ENCODE data around the gene ADAMTS2.

The ADAMTS2 gene

GRCh38 chr5:179309383-179309670 is 35.9 kb downstream of the ADAMTS2 start:
- DNase-seq = no peak

GRCh38 chr5:179308563-179309382 is 36.5 kb downstream of the ADAMTS2 start:
- no peak for DNase-seq

- DNase-seq = no peak
Measured at GRCh38 chr5:179307931-179308471, 37.3 kb downstream of the ADAMTS2 start.

- DNase-seq = no peak
Measured at GRCh38 chr5:179307013-179307800, 38.1 kb downstream of the ADAMTS2 start.

- DNase-seq = no peak
Measured at GRCh38 chr5:179306191-179307012, 38.9 kb downstream of the ADAMTS2 start.

DNA sequence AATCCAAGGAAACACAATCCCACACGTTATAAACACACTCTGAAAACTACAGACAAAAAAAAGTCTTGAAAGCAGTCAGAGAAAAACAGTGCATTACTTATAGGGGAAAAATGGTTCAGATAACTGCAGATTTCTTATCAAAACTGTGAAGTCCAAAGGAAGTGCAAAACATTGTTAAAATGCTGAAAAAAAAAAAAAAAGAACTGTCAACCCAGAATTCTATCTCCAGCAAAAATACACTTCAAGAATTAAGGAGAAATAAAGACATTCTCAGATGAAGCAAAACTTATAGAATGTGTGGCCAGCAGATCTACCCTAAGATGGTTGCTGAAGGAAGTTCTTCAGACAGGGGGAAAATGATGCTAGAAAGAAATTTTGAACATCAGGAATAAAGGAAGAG is 40.4 kb downstream of the ADAMTS2 start:
- DNase-seq = no peak

DNA sequence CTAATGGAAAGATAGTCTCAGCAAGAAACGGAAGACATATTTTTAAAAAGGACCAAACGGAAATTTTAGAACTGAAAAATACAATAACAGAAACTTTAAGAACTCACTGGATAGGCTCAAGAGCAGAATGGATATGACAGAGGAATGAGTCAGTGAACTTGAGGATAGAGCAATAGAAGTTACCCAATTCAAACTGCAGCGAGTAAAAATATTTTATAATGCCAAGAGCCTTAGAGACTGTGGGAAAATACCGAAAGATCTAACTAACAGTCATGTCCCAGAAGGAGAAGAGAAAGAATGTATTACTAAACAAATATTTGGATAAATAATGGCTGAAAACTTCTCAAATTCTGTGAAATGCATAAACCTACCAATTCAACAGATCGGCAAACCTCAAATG is 40.8 kb downstream of the ADAMTS2 start:
- no peak for DNase-seq

- DNase-seq = no peak
Measured at GRCh38 chr5:179303451-179304200, 41.6 kb downstream of the ADAMTS2 start.

DNA sequence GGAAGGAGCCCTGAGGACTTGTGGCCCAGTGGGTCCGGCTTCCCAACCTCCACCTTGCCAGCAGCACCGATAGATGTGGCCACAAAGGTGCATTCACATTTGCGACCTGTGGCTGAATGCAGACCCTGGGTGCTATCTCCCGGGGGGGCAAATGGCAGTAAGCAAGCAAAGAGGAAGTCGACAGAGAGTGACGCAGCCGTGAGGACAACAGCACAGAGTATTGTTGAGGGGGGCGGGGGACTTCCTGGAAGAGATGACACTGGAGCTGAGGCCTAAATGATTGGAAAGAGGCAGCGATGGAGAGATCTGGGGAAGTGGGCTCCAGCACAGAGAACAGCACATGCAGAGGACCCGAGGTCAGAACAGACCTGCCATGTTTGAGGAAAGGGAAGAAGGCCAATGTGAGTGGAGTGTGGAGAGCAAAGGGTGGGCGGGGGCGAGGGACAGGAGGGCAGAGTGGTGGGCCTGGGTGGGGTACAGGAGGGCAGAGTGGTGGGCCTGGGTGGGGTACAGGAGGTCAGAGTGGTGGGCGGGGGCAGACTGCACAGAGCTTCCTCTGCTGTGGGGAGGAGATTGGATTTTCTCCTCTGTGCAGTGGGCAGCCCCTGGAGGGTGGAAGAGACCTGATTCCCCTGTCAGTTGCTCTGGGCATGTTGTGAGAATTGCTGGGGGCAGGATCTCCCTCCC is 42.6 kb downstream of the ADAMTS2 start:
- DNase-seq = no peak

GRCh38 chr5:179301796-179302195 is 43.5 kb downstream of the ADAMTS2 start:
- DNase-seq = no peak

DNA sequence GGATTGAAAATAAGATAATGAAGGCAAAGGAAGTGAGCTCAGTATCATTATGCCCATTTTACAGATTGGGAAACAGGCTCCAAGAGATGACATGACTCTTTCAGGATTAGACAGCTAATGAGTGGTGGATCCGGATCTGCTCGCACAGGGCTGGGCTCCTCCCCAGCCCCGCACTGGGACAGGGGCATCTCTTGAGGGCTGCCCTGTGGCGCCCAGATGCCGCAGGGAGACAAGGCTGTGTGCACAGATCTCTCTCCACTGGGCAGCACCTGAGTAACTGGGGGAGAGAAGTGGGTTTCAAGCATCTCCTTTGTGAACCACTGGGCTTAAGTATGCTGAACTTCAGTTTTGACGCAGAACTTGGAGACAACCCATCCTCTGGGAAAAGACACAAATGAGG is 43.9 kb downstream of the ADAMTS2 start:
- DNase-seq = no peak

- no peak for DNase-seq
Measured at GRCh38 chr5:179300581-179301180, 44.6 kb downstream of the ADAMTS2 start.

DNA sequence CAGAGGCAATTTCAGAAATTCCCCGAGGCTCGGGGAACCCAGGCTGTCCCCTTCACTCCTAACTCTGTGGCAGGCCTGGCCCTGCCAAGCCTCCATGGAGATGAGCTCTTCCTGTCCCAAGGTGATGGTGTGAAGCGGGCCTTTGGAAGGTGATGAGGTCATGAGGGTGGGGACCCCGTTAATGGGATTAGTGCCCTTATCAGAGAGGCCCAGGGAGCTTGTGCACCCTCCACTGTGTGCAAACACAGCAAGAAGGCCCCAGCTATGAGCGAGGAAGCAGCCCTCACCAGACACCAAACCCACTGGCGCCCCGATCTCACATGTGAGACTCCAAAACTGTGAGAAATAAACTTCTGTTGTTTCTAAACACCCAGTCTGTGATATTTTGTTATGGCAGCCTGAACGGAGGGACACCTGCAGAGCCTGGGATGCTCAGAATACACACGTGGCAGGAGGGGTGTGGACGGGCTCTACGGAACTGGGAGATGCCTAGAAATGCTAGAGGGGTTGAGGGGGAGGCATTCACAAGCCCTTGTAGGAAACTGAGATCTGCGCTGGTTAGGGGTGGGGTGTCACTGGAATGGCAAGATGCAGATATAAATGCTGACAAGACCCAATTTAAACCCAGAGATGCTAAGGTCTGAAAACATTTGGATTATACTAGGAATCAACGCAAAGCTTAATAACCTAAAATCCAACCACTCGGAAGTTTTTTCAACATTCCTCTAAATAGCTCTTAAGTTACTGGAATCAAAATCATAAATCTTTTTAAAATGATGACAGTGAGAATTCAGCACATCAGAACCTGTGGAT is 46.9 kb downstream of the ADAMTS2 start:
- no peak for DNase-seq

DNA sequence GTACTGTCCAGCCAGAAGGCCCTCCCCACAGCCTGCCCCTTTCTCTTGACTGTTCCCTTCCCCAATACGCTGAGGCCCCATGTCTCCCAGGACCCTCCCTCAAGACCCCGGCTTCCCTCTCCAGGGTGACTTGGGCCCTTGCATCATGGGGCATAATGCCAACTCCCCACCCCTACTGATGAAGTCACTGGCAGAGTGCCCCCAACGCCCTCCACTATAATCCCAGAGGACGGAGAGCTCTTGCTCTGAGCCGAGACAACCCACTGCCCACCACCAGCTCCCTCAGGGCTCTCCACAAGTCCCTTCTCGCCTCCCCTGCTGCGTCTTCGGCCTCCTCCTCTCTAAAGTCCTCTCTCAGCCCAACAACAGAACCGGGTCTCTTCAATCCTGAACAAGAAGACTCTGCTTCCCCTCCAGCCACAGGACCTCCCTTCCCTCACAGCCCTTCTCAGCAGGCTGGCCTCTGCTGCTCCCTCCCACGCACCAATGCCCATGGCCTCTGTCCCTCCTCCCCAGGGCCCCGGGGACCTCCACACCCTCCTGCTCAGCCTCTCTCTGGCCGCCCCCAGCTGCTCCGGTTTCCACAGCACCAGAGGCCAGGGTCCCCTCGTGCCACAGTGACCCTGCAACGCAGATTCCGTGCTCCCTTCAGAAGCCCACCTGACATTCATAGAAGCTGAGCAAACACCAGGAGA is 47.6 kb downstream of the ADAMTS2 start:
- no peak for DNase-seq

- no peak for DNase-seq
Measured at GRCh38 chr5:179297026-179297425, 48.2 kb downstream of the ADAMTS2 start.

DNA sequence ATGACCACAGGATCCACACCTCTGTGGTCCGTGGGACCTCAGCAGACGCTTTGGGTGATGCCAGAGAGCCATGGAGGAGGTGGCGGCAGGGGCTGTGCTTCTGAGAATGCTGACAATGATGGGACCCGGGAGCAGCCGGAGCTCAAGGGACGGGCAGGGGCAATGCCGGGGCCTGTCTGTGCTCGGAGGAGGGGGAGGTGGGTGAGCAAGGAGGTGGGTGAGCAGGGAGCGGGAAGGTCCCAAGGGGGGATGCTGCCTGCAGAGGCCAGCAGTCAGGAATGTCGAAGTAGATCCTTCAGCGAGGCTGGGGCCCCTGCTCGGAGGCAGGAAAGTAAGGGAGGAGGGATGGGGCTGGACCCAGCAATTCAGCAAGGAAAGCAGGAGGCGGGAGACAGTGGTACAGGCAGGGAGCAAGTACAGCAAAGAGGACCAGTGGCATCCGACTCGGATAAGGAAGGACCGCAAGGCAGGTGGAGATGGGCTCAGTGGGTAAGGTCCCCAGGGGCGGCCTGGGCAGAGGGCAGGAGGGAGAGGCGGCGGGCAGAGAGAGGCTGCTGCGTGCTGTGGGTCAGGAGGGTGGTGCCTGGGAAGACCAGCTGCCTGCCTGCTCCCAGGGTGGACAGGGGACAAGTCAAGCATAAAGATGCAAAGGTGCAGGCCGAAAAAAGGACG is 49.0 kb downstream of the ADAMTS2 start:
- no peak for DNase-seq

GRCh38 chr5:179295778-179296149 is 49.5 kb downstream of the ADAMTS2 start:
- DNase-seq = no peak

DNA sequence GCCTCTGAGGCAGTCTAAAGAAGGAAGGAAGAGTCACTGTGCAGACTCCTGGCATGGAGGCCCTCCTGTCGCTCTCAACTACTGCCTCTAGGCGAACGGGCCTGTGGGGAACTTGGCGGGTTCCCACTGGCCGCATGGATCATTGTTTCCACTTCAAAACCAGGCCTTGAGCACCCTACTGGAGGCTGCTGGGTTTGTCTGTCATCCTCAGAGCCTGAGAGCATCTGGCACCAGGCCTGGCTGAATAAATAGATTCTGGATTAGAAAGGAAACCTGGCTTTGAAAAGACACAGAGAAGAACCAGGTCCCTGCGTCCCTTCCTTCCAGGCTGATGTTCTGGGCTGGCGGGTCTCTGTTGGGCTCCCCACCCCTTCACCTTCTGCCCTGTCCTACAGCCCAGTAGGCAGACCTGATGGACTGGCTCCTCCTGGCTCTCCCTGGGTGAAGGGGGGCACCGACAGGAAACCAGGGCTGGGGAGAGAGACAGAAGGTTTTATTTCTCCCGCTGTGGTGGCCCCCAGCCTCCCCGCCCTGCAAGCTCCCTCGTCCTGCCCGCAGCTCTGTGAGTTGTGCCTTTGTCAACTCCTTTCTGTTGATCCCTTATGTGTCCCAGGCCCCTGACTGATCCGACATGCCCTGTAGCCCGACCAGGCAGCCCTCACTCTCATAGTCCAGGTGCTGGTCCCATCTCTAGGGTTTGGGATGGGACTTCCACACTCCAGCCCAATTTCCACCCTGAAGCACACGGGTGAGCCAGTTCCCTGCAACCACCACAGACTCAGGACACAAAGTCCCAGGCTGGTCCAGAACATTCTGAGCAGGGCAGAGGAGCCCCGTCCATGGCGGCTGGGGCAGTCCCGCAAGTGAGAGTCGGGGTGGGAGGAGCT is 50.1 kb downstream of the ADAMTS2 start:
- no peak for DNase-seq

All from NCI-H2107 (cell line).